NCI-H1105 treated with DMSO at 0.1 percent for 48 hours (cell line): ENCODE data around the gene MALT1.
"Not testable (repeated sequence)": the region's sequence is repeated elsewhere in the genome, so short reads cannot be mapped to it uniquely, and the experiment has no call there.

Experiments
- DNase-seq: peaks from one replicate; lab custom pipeline; 2025; lab: John Stamatoyannopoulos, UW

The MALT1 gene

GRCh38 chr18:58776084-58776483 is 104.8 kb downstream of the MALT1 start:
- no peak for DNase-seq

GRCh38 chr18:58776541-58776940 is 105.3 kb downstream of the MALT1 start:
- DNase-seq = not testable (repeated sequence)

- DNase-seq = no peak
These were observed 106.2 kb downstream of the MALT1 start for GRCh38 chr18:58777471-58777870.

- no peak for DNase-seq
These were observed 108.3 kb downstream of the MALT1 start for GRCh38 chr18:58779529-58779928.

- DNase-seq = no peak
These were observed 108.8 kb downstream of the MALT1 start for GRCh38 chr18:58780045-58780444.

GRCh38 chr18:58781627-58782194 is 110.4 kb downstream of the MALT1 start:
- DNase-seq = peak; percentile 75

GRCh38 chr18:58784601-58785137 is 113.4 kb downstream of the MALT1 start:
- DNase-seq = no peak

GRCh38 chr18:58785171-58785805 is 114.0 kb downstream of the MALT1 start:
- DNase-seq = no peak

- no peak for DNase-seq
These were observed 114.6 kb downstream of the MALT1 start for GRCh38 chr18:58785870-58786269.

- no peak for DNase-seq
These were observed 116.4 kb downstream of the MALT1 start for GRCh38 chr18:58787536-58788149.

- no peak for DNase-seq
These were observed 117.2 kb downstream of the MALT1 start for GRCh38 chr18:58788470-58788869.

GRCh38 chr18:58788971-58789875 is 118.0 kb downstream of the MALT1 start:
- DNase-seq = no peak

GRCh38 chr18:58789876-58790240 is 118.6 kb downstream of the MALT1 start:
- no peak for DNase-seq

GRCh38 chr18:58792086-58792485 is 120.8 kb downstream of the MALT1 start:
- no peak for DNase-seq

GRCh38 chr18:58793361-58793760 is 122.1 kb downstream of the MALT1 start:
- DNase-seq = no peak

- DNase-seq = no peak
These were observed 125.0 kb downstream of the MALT1 start for GRCh38 chr18:58796220-58796619.

- no peak for DNase-seq
These were observed 129.3 kb downstream of the MALT1 start for GRCh38 chr18:58800582-58800981.

GRCh38 chr18:58802959-58803358 is 131.7 kb downstream of the MALT1 start:
- no peak for DNase-seq

- no peak for DNase-seq
These were observed 132.7 kb downstream of the MALT1 start for GRCh38 chr18:58803978-58804377.
